Caco-2 (cell line): ENCODE results near the gene NFATC4. TPM values are rescaled to one million over a fixed set of nuclear protein-coding genes. Genes with fewer than 3 reads are reported as not detected.

Source experiments
- BruUV-seq: library from RNA; stranded (reverse); fragments of 400-500 nt; replicated peaks from 2 replicates; lab custom pipeline; 2021; lab: Mats Ljungman, UMichigan
- CTCF ChIA-PET: fragments of 300-600 bp; sonication (Branson Sonifier 250); formaldehyde crosslinking; loops from one replicate; lab custom pipeline; 2022; ENCODE audit warnings: antibody characterized with exemption; lab: Charles Lee
- POLR2A ChIA-PET: fragments of 300-600 bp; sonication (Branson Sonifier 250); formaldehyde crosslinking; loops from one replicate; lab custom pipeline; 2022; ENCODE audit warnings: antibody characterized with exemption; lab: Charles Lee
- DNase-seq, 2 experiments: peaks; one replicate each; pipeline versions ENCODE4 v3.0.0 to v3.0.0-alpha.2; 2020 to 2022
- H3K27me3 ChIP-seq: replicated peaks from 2 replicates; pipeline ENCODE4 v1.6.0; 2011; ENCODE audit warnings: low read length; ENCODE audit not compliant: control insufficient read depth, insufficient read depth
- H3K36me3 ChIP-seq: 2 replicates; pipeline ENCODE4 v1.5.1; 2011; ENCODE audit warnings: low read length; ENCODE audit not compliant: control insufficient read depth, insufficient read depth
- H3K4me1 ChIP-seq: fragments of 250-450 bp; sonication (Bioruptor Pico); 2 replicates; pipeline ENCODE4 v1.5.1; 2020; ENCODE audit warnings: mild to moderate bottlenecking
- H3K4me3 ChIP-seq: 2 replicates; pipeline ENCODE4 v1.5.1; 2011; ENCODE audit warnings: low read depth, mild to moderate bottlenecking, control low read depth, low read length
- H3K9me3 ChIP-seq: fragments of 250-450 bp; sonication (Bioruptor Pico); 2 replicates; pipeline ENCODE4 v1.5.1; 2020; ENCODE audit warnings: mild to moderate bottlenecking, moderate library complexity
- H3K27ac Mint-ChIP-seq: one replicate; pipeline ENCODE4 v1.8.0; 2022; ENCODE audit warnings: mixed read lengths; ENCODE audit not compliant: unreplicated experiment
- H3K27me3 Mint-ChIP-seq: one replicate; pipeline ENCODE4 v1.8.0; 2022; ENCODE audit warnings: mixed read lengths; ENCODE audit not compliant: insufficient read depth, unreplicated experiment
- H3K36me3 Mint-ChIP-seq: one replicate; pipeline ENCODE4 v1.8.0; 2022; ENCODE audit warnings: mild to moderate bottlenecking, mixed read lengths; ENCODE audit not compliant: insufficient read depth, unreplicated experiment
- H3K4me1 Mint-ChIP-seq: one replicate; pipeline ENCODE4 v1.8.0; 2022; ENCODE audit warnings: low read depth, mixed read lengths; ENCODE audit not compliant: unreplicated experiment
- H3K4me3 Mint-ChIP-seq: one replicate; pipeline ENCODE4 v1.8.0; 2022; ENCODE audit warnings: mild to moderate bottlenecking, moderate library complexity, mixed read lengths; ENCODE audit not compliant: unreplicated experiment
- H3K9me3 Mint-ChIP-seq: one replicate; pipeline ENCODE4 v1.8.0; 2022; ENCODE audit warnings: mixed read lengths; ENCODE audit not compliant: unreplicated experiment
- CTCF ChIP-seq, 2 experiments: fragments of 200-600 bp in 1 of 2; IDR thresholded peaks; 1 replicate in 1 of 2; 2 replicates in 1 of 2; pipeline versions ENCODE4 v1.5.1 to v1.8.0; 2011 to 2022; ENCODE audit warnings: antibody characterized with exemption in 1 of 2, control low read depth in 1 of 2, inconsistent platforms in 1 of 2, low read depth in 1 of 2, low read length in 1 of 2, mild to moderate bottlenecking in 1 of 2, moderate library complexity in 1 of 2; ENCODE audit not compliant: insufficient read depth in 1 of 2, severe bottlenecking in 1 of 2, unreplicated experiment in 1 of 2
- intact Hi-C: fragments of 100-400 bp; cut with micrococcal nuclease; formaldehyde crosslinking; loops from one replicate; pipeline ENCODE4 v1.10.0; 2022; ENCODE audit not compliant: unreplicated experiment
- total RNA-seq: library from RNA; stranded (reverse); gene quantifications from 2 replicates; pipeline ENCODE4 v1.2.3, GENCODE V29; 2022

NFATC4 gene
- total RNA-seq, 1 experiment from 2014 or later = 0.88 TPM

GRCh38 chr14:24366721-24367513 is 1.1 kb upstream of the NFATC4 start:
- Histone ChIP-seq H3K4me1 (peaks cover 4% of the 10 kb centered on the region; the same call in 1 of the 2 replicates), H3K36me3 (no peaks in the 10 kb centered on the region), H3K27me3 (no peaks in the 10 kb centered on the region), H3K4me3 (peak overlapping the region; percentile 67), H3K9me3 (no peaks in the 10 kb centered on the region)
- Mint-ChIP-seq H3K27ac (peak overlapping the region; percentile 71), H3K9me3 (no peaks in the 10 kb centered on the region), H3K27me3 (no peaks in the 10 kb centered on the region), H3K4me3 (peak overlapping the region; percentile 85), H3K36me3 (no peaks in the 10 kb centered on the region), H3K4me1 (peaks cover 13% of the 10 kb centered on the region)
- ChIA-PET CTCF (interaction anchor here (0.7 to 2.3 kb wide), 13 partner anchors 33 to 308 kb away, joined by 3 to 111 read pairs (median 5); partner anchors contain the start of genes CBLN3, KHNYN and SDR39U1), POLR2A (interaction anchor here (0.6 to 1.6 kb wide), 5 partner anchors 32 to 70 kb away, joined by 3 to 12 read pairs (median 5); partner anchors contain the start of genes CBLN3, KHNYN and NYNRIN)
- intact Hi-C loops = loop anchor here (1.0 to 2.0 kb wide), 3 partner anchors 26 to 60 kb away; no protein-coding TSS in a partner anchor
- peak; percentile 94 to 96 for DNase-seq
- no TSS peak for BruUV-seq
- no peak for TF ChIP-seq CTCF (IDR thresholded peaks at IDR 0.05; ENCODE audit: insufficient read depth in 1 of 2, low read depth in 1 of 2, low read length in 1 of 2, severe bottlenecking in 1 of 2, unreplicated experiment in 1 of 2)

GRCh38 chr14:24368212-24368561 is 203 bp downstream of the NFATC4 start:
- intact Hi-C loops = no loop called here
- no peak for TF ChIP-seq CTCF (IDR thresholded peaks at IDR 0.05; ENCODE audit: insufficient read depth in 1 of 2, low read depth in 1 of 2, low read length in 1 of 2, severe bottlenecking in 1 of 2, unreplicated experiment in 1 of 2)
- peaks cover 13% of the 10 kb centered on the region for H3K4me1 Mint-ChIP-seq
- Histone ChIP-seq H3K4me3 (no peak overlapping the region), H3K27me3 (no peaks in the 10 kb centered on the region), H3K4me1 (peaks cover 4% of the 10 kb centered on the region; the same call in 1 of the 2 replicates), H3K9me3 (no peaks in the 10 kb centered on the region), H3K36me3 (no peaks in the 10 kb centered on the region)
- no peaks in the 10 kb centered on the region for H3K27me3 Mint-ChIP-seq
- no peaks in the 10 kb centered on the region for H3K9me3 Mint-ChIP-seq
- DNase-seq = no peak
- ChIA-PET CTCF (no interaction called here), POLR2A (no interaction called here)
- no TSS peak for BruUV-seq
- H3K27ac Mint-ChIP-seq = no peak overlapping the region
- no peaks in the 10 kb centered on the region for H3K36me3 Mint-ChIP-seq
- H3K4me3 Mint-ChIP-seq = no peak overlapping the region

- Mint-ChIP-seq H3K36me3 (no peaks in the 10 kb centered on the region), H3K27ac (no peak overlapping the region), H3K27me3 (no peaks in the 10 kb centered on the region), H3K4me3 (peak overlapping the region; percentile 6), H3K4me1 (peaks cover 13% of the 10 kb centered on the region), H3K9me3 (no peaks in the 10 kb centered on the region)
- H3K27me3 ChIP-seq = no peaks in the 10 kb centered on the region
- TF ChIP-seq CTCF (IDR thresholded peaks at IDR 0.05; ENCODE audit: insufficient read depth in 1 of 2, low read depth in 1 of 2, low read length in 1 of 2, severe bottlenecking in 1 of 2, unreplicated experiment in 1 of 2) = no peak
- ChIA-PET POLR2A (no interaction called here), CTCF (no interaction called here)
- H3K36me3 ChIP-seq = no peaks in the 10 kb centered on the region
- peaks cover 4% of the 10 kb centered on the region; the same call in 1 of the 2 replicates for H3K4me1 ChIP-seq
- BruUV-seq = no TSS peak
- no peaks in the 10 kb centered on the region for H3K9me3 ChIP-seq
- intact Hi-C loops = no loop called here
- no peak for DNase-seq
- no peak overlapping the region for H3K4me3 ChIP-seq
These were observed 723 bp downstream of the NFATC4 start for GRCh38 chr14:24368562-24369252.
